BLaER1 (cell line): ENCODE data around the gene VDAC1.
A peak's percentile ranks its signal among the peaks of the same experiment; 100 is the strongest.
"Not testable (repeated sequence)": the region's sequence is repeated elsewhere in the genome, so short reads cannot be mapped to it uniquely, and the experiment has no call there.

ENCODE experiments used
- H3K27ac ChIP-seq: shearing (Covaris generic); formaldehyde crosslinking; 2 replicates; pipeline ENCODE4 v1.8.1; 2022
- H3K27me3 ChIP-seq: shearing (Covaris generic); formaldehyde crosslinking; 2 replicates; pipeline ENCODE4 v1.8.1; 2022
- H3K36me3 ChIP-seq: shearing (Covaris generic); formaldehyde crosslinking; 2 replicates; pipeline ENCODE4 v1.8.1; 2022
- H3K4me1 ChIP-seq: shearing (Covaris generic); formaldehyde crosslinking; 2 replicates; pipeline ENCODE4 v1.8.1; 2022
- H3K4me2 ChIP-seq: shearing (Covaris generic); formaldehyde crosslinking; 2 replicates; pipeline ENCODE4 v1.8.1; 2022
- H3K4me3 ChIP-seq: shearing (Covaris generic); formaldehyde crosslinking; 2 replicates; pipeline ENCODE4 v1.8.1; 2022
- H3K9ac ChIP-seq: shearing (Covaris generic); formaldehyde crosslinking; 2 replicates; pipeline ENCODE4 v1.8.1; 2022
- H3K9me3 ChIP-seq: shearing (Covaris generic); formaldehyde crosslinking; 2 replicates; pipeline ENCODE4 v1.8.1; 2022
- H4K20me1 ChIP-seq: shearing (Covaris generic); formaldehyde crosslinking; 2 replicates; pipeline ENCODE4 v1.8.1; 2022
- Cebpa-rat ChIP-seq: shearing (Covaris generic); IDR thresholded peaks from 2 replicates; pipeline ENCODE4 v1.8.1; 2022

The VDAC1 gene

GRCh38 chr5:134043793-134044792, 39.3 kb upstream of the VDAC1 start:
- no peak for TF ChIP-seq Cebpa-rat
- Histone ChIP-seq H3K9me3 (no peaks in the 10 kb centered on the region), H3K27ac (no peak overlapping the region), H3K27me3 (no peaks in the 10 kb centered on the region), H3K4me1 (peaks cover 19% of the 10 kb centered on the region), H4K20me1 (no peaks in the 10 kb centered on the region), H3K4me3 (no peak overlapping the region), H3K36me3 (no peaks in the 10 kb centered on the region), H3K4me2 (peak overlapping the region; percentile 33), H3K9ac (no peak overlapping the region)

GRCh38 chr5:134041570-134042411, 37.0 kb upstream of the VDAC1 start:
- no peak overlapping the region for H3K4me3 ChIP-seq
- H3K36me3 ChIP-seq = no peaks in the 10 kb centered on the region
- no peak overlapping the region for H3K27ac ChIP-seq
- no peaks in the 10 kb centered on the region for H3K27me3 ChIP-seq
- H3K9ac ChIP-seq = no peak overlapping the region
- no peak for TF ChIP-seq Cebpa-rat
- no peaks in the 10 kb centered on the region for H4K20me1 ChIP-seq
- no peaks in the 10 kb centered on the region for H3K9me3 ChIP-seq
- H3K4me2 ChIP-seq = no peak overlapping the region
- H3K4me1 ChIP-seq = peaks cover 10% of the 10 kb centered on the region

- Histone ChIP-seq H4K20me1 (no peaks in the 10 kb centered on the region), H3K27me3 (no peaks in the 10 kb centered on the region), H3K27ac (no peak overlapping the region), H3K4me3 (no peak overlapping the region), H3K9me3 (no peaks in the 10 kb centered on the region), H3K4me1 (peaks cover 3% of the 10 kb centered on the region), H3K36me3 (no peaks in the 10 kb centered on the region), H3K9ac (no peak overlapping the region), H3K4me2 (no peak overlapping the region)
- no peak for TF ChIP-seq Cebpa-rat
Measured at GRCh38 chr5:134038138-134038537, 33.4 kb upstream of the VDAC1 start.

- Histone ChIP-seq H3K4me1 (peaks cover 12% of the 10 kb centered on the region), H3K9me3 (no peaks in the 10 kb centered on the region), H3K4me3 (no peak overlapping the region), H3K9ac (no peak overlapping the region), H3K4me2 (no peak overlapping the region), H3K36me3 (no peaks in the 10 kb centered on the region), H3K27me3 (no peaks in the 10 kb centered on the region), H4K20me1 (no peaks in the 10 kb centered on the region), H3K27ac (no peak overlapping the region)
- no peak for TF ChIP-seq Cebpa-rat
Measured at GRCh38 chr5:134037160-134037559, 32.4 kb upstream of the VDAC1 start.

- no peak overlapping the region for H3K27ac ChIP-seq
- no peaks in the 10 kb centered on the region for H3K27me3 ChIP-seq
- no peak overlapping the region for H3K9ac ChIP-seq
- no peaks in the 10 kb centered on the region for H4K20me1 ChIP-seq
- H3K4me2 ChIP-seq = no peak overlapping the region
- H3K36me3 ChIP-seq = no peaks in the 10 kb centered on the region
- peaks cover 24% of the 10 kb centered on the region for H3K4me1 ChIP-seq
- H3K9me3 ChIP-seq = no peaks in the 10 kb centered on the region
- no peak overlapping the region for H3K4me3 ChIP-seq
- TF ChIP-seq Cebpa-rat = no peak
Measured at GRCh38 chr5:134034326-134034725, 29.6 kb upstream of the VDAC1 start.

GRCh38 chr5:134030303-134030964, 25.7 kb upstream of the VDAC1 start:
- Histone ChIP-seq H3K4me1 (peaks cover 34% of the 10 kb centered on the region), H3K4me2 (peak overlapping the region; percentile 8; the same call in 1 of the 2 replicates)
- not testable (repeated sequence) for H3K36me3 ChIP-seq, H3K9ac ChIP-seq, H3K27ac ChIP-seq, H3K9me3 ChIP-seq, H4K20me1 ChIP-seq, H3K27me3 ChIP-seq, H3K4me3 ChIP-seq

- H3K9ac ChIP-seq = no peak overlapping the region
- H3K4me3 ChIP-seq = no peak overlapping the region
- peaks cover 34% of the 10 kb centered on the region for H3K4me1 ChIP-seq
- no peak for TF ChIP-seq Cebpa-rat
- H3K27ac ChIP-seq = no peak overlapping the region
- no peaks in the 10 kb centered on the region for H3K9me3 ChIP-seq
- no peaks in the 10 kb centered on the region for H3K27me3 ChIP-seq
- no peak overlapping the region for H3K4me2 ChIP-seq
- H4K20me1 ChIP-seq = no peaks in the 10 kb centered on the region
- H3K36me3 ChIP-seq = no peaks in the 10 kb centered on the region
Measured at GRCh38 chr5:134029156-134029555, 24.4 kb upstream of the VDAC1 start.

- Histone ChIP-seq H3K9ac (no peak overlapping the region), H3K36me3 (no peaks in the 10 kb centered on the region), H3K27ac (no peak overlapping the region), H3K4me1 (peaks cover 34% of the 10 kb centered on the region), H4K20me1 (no peaks in the 10 kb centered on the region), H3K27me3 (no peaks in the 10 kb centered on the region), H3K9me3 (no peaks in the 10 kb centered on the region), H3K4me3 (no peak overlapping the region), H3K4me2 (no peak overlapping the region)
- TF ChIP-seq Cebpa-rat = no peak
Measured at GRCh38 chr5:134028496-134028895, 23.7 kb upstream of the VDAC1 start.

GRCh38 chr5:134027288-134027615, 22.5 kb upstream of the VDAC1 start:
- no peaks in the 10 kb centered on the region for H3K27me3 ChIP-seq
- no peak overlapping the region for H3K9ac ChIP-seq
- no peak overlapping the region for H3K4me3 ChIP-seq
- H4K20me1 ChIP-seq = no peaks in the 10 kb centered on the region
- no peaks in the 10 kb centered on the region for H3K36me3 ChIP-seq
- no peak overlapping the region for H3K4me2 ChIP-seq
- no peaks in the 10 kb centered on the region for H3K9me3 ChIP-seq
- H3K4me1 ChIP-seq = peaks cover 23% of the 10 kb centered on the region
- no peak for TF ChIP-seq Cebpa-rat
- no peak overlapping the region for H3K27ac ChIP-seq
